HG02884 (cell line): ENCODE results near the gene PRDM7.

Experiments
- ATAC-seq: cut with Tn5 transposase; IDR thresholded peaks from one replicate; pipeline ENCODE4 v1.9.1; 2021; ENCODE audit warnings: mild to moderate bottlenecking, moderate library complexity; ENCODE audit not compliant: unreplicated experiment

Gene PRDM7

GRCh38 chr16:90040152-90041023, 36.7 kb downstream of the PRDM7 start:
- ATAC-seq, result no peak

GRCh38 chr16:90037276-90037675, 39.9 kb downstream of the PRDM7 start:
- no peak for ATAC-seq

- no peak for ATAC-seq
Measured at GRCh38 chr16:90035902-90036301, 41.2 kb downstream of the PRDM7 start.

GRCh38 chr16:90034504-90034903, 42.6 kb downstream of the PRDM7 start:
- no peak for ATAC-seq

GRCh38 chr16:90033387-90033786, 43.7 kb downstream of the PRDM7 start:
- no peak for ATAC-seq

- no peak for ATAC-seq
Measured at GRCh38 chr16:90032674-90033331, 44.3 kb downstream of the PRDM7 start.

- no peak for ATAC-seq
Measured at GRCh38 chr16:90031931-90032673, 45.0 kb downstream of the PRDM7 start.

GRCh38 chr16:90031186-90031930, 45.8 kb downstream of the PRDM7 start:
- no peak for ATAC-seq

GRCh38 chr16:90028985-90029384, 48.1 kb downstream of the PRDM7 start:
- ATAC-seq, result no peak

GRCh38 chr16:90027611-90028010, 49.5 kb downstream of the PRDM7 start:
- ATAC-seq, result no peak

- no peak for ATAC-seq
Measured at GRCh38 chr16:90026135-90026534, 51.0 kb downstream of the PRDM7 start.

GRCh38 chr16:90023078-90023447, 54.1 kb downstream of the PRDM7 start:
- no peak for ATAC-seq

GRCh38 chr16:90022209-90023077, 54.7 kb downstream of the PRDM7 start:
- ATAC-seq, result no peak

GRCh38 chr16:90020838-90021382, 56.2 kb downstream of the PRDM7 start:
- ATAC-seq, result no peak

GRCh38 chr16:90020260-90020837, 56.8 kb downstream of the PRDM7 start:
- no peak for ATAC-seq

- no peak for ATAC-seq
Measured at GRCh38 chr16:90019543-90020259, 57.4 kb downstream of the PRDM7 start.

GRCh38 chr16:90018652-90019542, 58.2 kb downstream of the PRDM7 start, which contains the start of gene DBNDD1:
Gene DBNDD1, minus strand, starts transcription at chr16:90019456. Its CDS starts 115 bp downstream, at chr16:90019341.
- ATAC-seq, result no peak

- ATAC-seq, result no peak
Measured at GRCh38 chr16:90018297-90018651, 58.9 kb downstream of the PRDM7 start.
